A673 (cell line): Measurements from ENCODE around the gene ATIC.

Source experiments
- CTCF ChIP-seq: fragments of 300-800, 200-600 bp; sonication (generic); conservative IDR thresholded peaks from 2 replicates; pipeline ENCODE4 v1.5.1; 2017; ENCODE audit warnings: low read depth, mild to moderate bottlenecking, antibody characterized with exemption, low read length, moderate library complexity, mixed read lengths
- EZH2 ChIP-seq: fragments of 200-600 bp; sonication (generic); IDR thresholded peaks from 2 replicates; pipeline ENCODE4 v1.6.1; 2017; ENCODE audit warnings: borderline replicate concordance, low read depth, mild to moderate bottlenecking, mixed read lengths, antibody characterized with exemption, low read length; ENCODE audit not compliant: poor library complexity, severe bottlenecking

- no peak for TF ChIP-seq CTCF
- TF ChIP-seq EZH2, result no peak
These were observed 18.0 kb upstream of the ATIC start for GRCh38 chr2:215293879-215294278.
